Activated naive CD4-positive, alpha-beta T cell treated with anti-CD3 and anti-CD28 coated beads for 36 hours (primary cell): ENCODE data around the gene ZCCHC13. TPM values are rescaled to one million over a fixed set of nuclear protein-coding genes. Genes with fewer than 3 reads are reported as not detected.
"Not testable (repeated sequence)": the region's sequence is repeated elsewhere in the genome, so short reads cannot be mapped to it uniquely, and the experiment has no call there.

Experiments used
- CTCF ChIA-PET: fragments of 350-600 bp; sonication (Branson Sonifier 250); formaldehyde crosslinking; loops from one replicate; lab custom pipeline; 2021; ENCODE audit warnings: antibody characterized with exemption; lab: Charles Lee
- DNase-seq: peaks from one replicate; pipeline ENCODE4 v3.0.0-alpha.2; 2020
- H3K27ac Mint-ChIP-seq: one replicate; pipeline ENCODE4 v1.8.0; 2021; ENCODE audit warnings: mild to moderate bottlenecking, mixed read lengths
- H3K27me3 Mint-ChIP-seq: one replicate; pipeline ENCODE4 v1.8.0; 2021; ENCODE audit warnings: low read depth, mixed read lengths
- H3K36me3 Mint-ChIP-seq: one replicate; pipeline ENCODE4 v1.8.0; 2021; ENCODE audit warnings: low read depth, mixed read lengths
- H3K4me1 Mint-ChIP-seq: one replicate; pipeline ENCODE4 v1.8.0; 2021; ENCODE audit warnings: low read depth, mixed read lengths
- H3K4me3 Mint-ChIP-seq: one replicate; pipeline ENCODE4 v1.8.0; 2021; ENCODE audit warnings: mild to moderate bottlenecking, moderate library complexity, mixed read lengths
- H3K9me3 Mint-ChIP-seq: one replicate; pipeline ENCODE4 v1.8.0; 2021; ENCODE audit warnings: mixed read lengths
- intact Hi-C: fragments of 100-400 bp; cut with micrococcal nuclease; formaldehyde crosslinking; loops from one replicate; pipeline ENCODE4 v1.15.1; 2023
- total RNA-seq, 2 experiments: library from RNA; stranded (reverse); gene quantifications; one replicate each; pipeline ENCODE4 v1.2.3, GENCODE V29; 2021

Gene ZCCHC13
- total RNA-seq, 2 experiments from 2014 or later, result not detected

- no peak for DNase-seq
- CTCF ChIA-PET, result no interaction called here
- H3K27ac Mint-ChIP-seq, result peak overlapping the region; percentile 98
- peak overlapping the region; percentile 94 for H3K4me3 Mint-ChIP-seq
- H3K27me3 Mint-ChIP-seq, result no peaks in the 10 kb centered on the region
- no peaks in the 10 kb centered on the region for H3K9me3 Mint-ChIP-seq
- peaks cover 19% of the 10 kb centered on the region for H3K4me1 Mint-ChIP-seq
- intact Hi-C loops, result loop anchor here (2.0 to 10.0 kb wide), 3 partner anchors 317 to 1669 kb away; partner anchors contain the start of gene CHIC1
- H3K36me3 Mint-ChIP-seq, result peaks cover 9% of the 10 kb centered on the region
These were observed 12.4 kb upstream of the ZCCHC13 start for GRCh38 chrX:74291577-74291963.

- Mint-ChIP-seq H3K27me3 (no peaks in the 10 kb centered on the region), H3K4me3 (peak overlapping the region; percentile 94), H3K4me1 (peaks cover 18% of the 10 kb centered on the region), H3K36me3 (peaks cover 9% of the 10 kb centered on the region), H3K27ac (peak overlapping the region; percentile 98), H3K9me3 (no peaks in the 10 kb centered on the region)
- DNase-seq, result peak; percentile 85
- CTCF ChIA-PET, result no interaction called here
- intact Hi-C loops, result loop anchor here (1.0 to 10.0 kb wide), 12 partner anchors 53 to 1881 kb away; partner anchors contain the start of genes CHIC1, NAP1L2, PBDC1 and RLIM
These were observed 11.8 kb upstream of the ZCCHC13 start for GRCh38 chrX:74291964-74292807.

GRCh38 chrX:74292808-74293123 lies 11.2 kb upstream of the ZCCHC13 start:
- Mint-ChIP-seq H3K4me1 (peaks cover 19% of the 10 kb centered on the region), H3K27ac (peak overlapping the region; percentile 98), H3K4me3 (peak overlapping the region; percentile 94), H3K36me3 (peaks cover 9% of the 10 kb centered on the region), H3K9me3 (no peaks in the 10 kb centered on the region), H3K27me3 (no peaks in the 10 kb centered on the region)
- intact Hi-C loops, result loop anchor here (1.0 to 10.0 kb wide), 11 partner anchors 52 to 1880 kb away; partner anchors contain the start of genes NAP1L2, PBDC1, RLIM and UPRT
- DNase-seq, result no peak
- CTCF ChIA-PET, result no interaction called here

- H3K9me3 Mint-ChIP-seq, result no peaks in the 10 kb centered on the region
- H3K27ac Mint-ChIP-seq, result peak overlapping the region; percentile 76
- CTCF ChIA-PET, result interaction anchor here (0.7 kb wide), 2 partner anchors 43 to 278 kb away, joined by 3 read pairs; no protein-coding TSS in a partner anchor
- H3K4me3 Mint-ChIP-seq, result peak overlapping the region; percentile 94
- H3K27me3 Mint-ChIP-seq, result no peaks in the 10 kb centered on the region
- intact Hi-C loops, result loop anchor here (2.0 to 10.0 kb wide), 8 partner anchors 51 to 1879 kb away; partner anchors contain the start of genes NAP1L2, PBDC1 and UPRT
- DNase-seq, result peak; percentile 70
- peaks cover 17% of the 10 kb centered on the region for H3K4me1 Mint-ChIP-seq
- H3K36me3 Mint-ChIP-seq, result peaks cover 8% of the 10 kb centered on the region
These were observed 10.5 kb upstream of the ZCCHC13 start for GRCh38 chrX:74293343-74293946.

- Mint-ChIP-seq H3K36me3 (peaks cover 6% of the 10 kb centered on the region), H3K4me3 (no peak overlapping the region), H3K9me3 (no peaks in the 10 kb centered on the region), H3K27me3 (no peaks in the 10 kb centered on the region), H3K27ac (no peak overlapping the region), H3K4me1 (peaks cover 9% of the 10 kb centered on the region)
- CTCF ChIA-PET, result interaction anchor here (0.5 kb wide), 1 partner anchor 317 kb away, joined by 3 read pairs; no protein-coding TSS in a partner anchor
- intact Hi-C loops, result loop anchor here (10.0 kb wide), 1 partner anchor 320 kb away; no protein-coding TSS in a partner anchor
- no peak for DNase-seq
These were observed 8.9 kb upstream of the ZCCHC13 start for GRCh38 chrX:74295101-74295500.

GRCh38 chrX:74297766-74298165 lies 6.2 kb upstream of the ZCCHC13 start:
- Mint-ChIP-seq H3K4me1 (peaks cover 9% of the 10 kb centered on the region), H3K36me3 (no peaks in the 10 kb centered on the region), H3K27ac (no peak overlapping the region), H3K9me3 (no peaks in the 10 kb centered on the region), H3K4me3 (no peak overlapping the region), H3K27me3 (no peaks in the 10 kb centered on the region)
- CTCF ChIA-PET, result interaction anchor here (0.6 kb wide), 1 partner anchor 164 kb away, joined by 3 read pairs; no protein-coding TSS in a partner anchor
- intact Hi-C loops, result loop anchor here (10.0 kb wide), 1 partner anchor 323 kb away; no protein-coding TSS in a partner anchor
- peak; percentile 6 for DNase-seq

GRCh38 chrX:74300869-74301268 lies 3.1 kb upstream of the ZCCHC13 start:
- Mint-ChIP-seq H3K27me3 (no peaks in the 10 kb centered on the region), H3K9me3 (no peaks in the 10 kb centered on the region), H3K4me1 (peaks cover 7% of the 10 kb centered on the region), H3K4me3 (no peak overlapping the region), H3K36me3 (no peaks in the 10 kb centered on the region), H3K27ac (no peak overlapping the region)
- CTCF ChIA-PET, result no interaction called here
- intact Hi-C loops, result no loop called here
- DNase-seq, result no peak

- no peaks in the 10 kb centered on the region for H3K36me3 Mint-ChIP-seq
- no peak overlapping the region for H3K27ac Mint-ChIP-seq
- no peak overlapping the region for H3K4me3 Mint-ChIP-seq
- H3K27me3 Mint-ChIP-seq, result no peaks in the 10 kb centered on the region
- no peaks in the 10 kb centered on the region for H3K4me1 Mint-ChIP-seq
- H3K9me3 Mint-ChIP-seq, result no peaks in the 10 kb centered on the region
- CTCF ChIA-PET, result no interaction called here
- intact Hi-C loops, result no loop called here
- no peak for DNase-seq
These were observed 14.7 kb downstream of the ZCCHC13 start for GRCh38 chrX:74318672-74319071.

GRCh38 chrX:74319321-74319720 lies 15.3 kb downstream of the ZCCHC13 start:
- H3K9me3 Mint-ChIP-seq, CTCF ChIA-PET, DNase-seq, H3K4me1 Mint-ChIP-seq, H3K27me3 Mint-ChIP-seq, H3K4me3 Mint-ChIP-seq, H3K27ac Mint-ChIP-seq, intact Hi-C loops, H3K36me3 Mint-ChIP-seq: not testable (repeated sequence)

GRCh38 chrX:74321191-74321590 lies 17.2 kb downstream of the ZCCHC13 start:
- no peaks in the 10 kb centered on the region for H3K27me3 Mint-ChIP-seq
- no peak overlapping the region for H3K27ac Mint-ChIP-seq
- H3K36me3 Mint-ChIP-seq, result no peaks in the 10 kb centered on the region
- DNase-seq, result no peak
- CTCF ChIA-PET, result no interaction called here
- intact Hi-C loops, result no loop called here
- H3K4me3 Mint-ChIP-seq, result no peak overlapping the region
- H3K4me1 Mint-ChIP-seq, result no peaks in the 10 kb centered on the region
- no peaks in the 10 kb centered on the region for H3K9me3 Mint-ChIP-seq

GRCh38 chrX:74324131-74324530 lies 20.2 kb downstream of the ZCCHC13 start:
- no peak for DNase-seq
- CTCF ChIA-PET, result no interaction called here
- no peaks in the 10 kb centered on the region for H3K36me3 Mint-ChIP-seq
- intact Hi-C loops, result no loop called here
- no peaks in the 10 kb centered on the region for H3K9me3 Mint-ChIP-seq
- H3K27me3 Mint-ChIP-seq, result no peaks in the 10 kb centered on the region
- no peak overlapping the region for H3K4me3 Mint-ChIP-seq
- H3K4me1 Mint-ChIP-seq, result no peaks in the 10 kb centered on the region
- H3K27ac Mint-ChIP-seq, result no peak overlapping the region
